ENCODE results near the gene BMP2.

The BMP2 gene

GRCh38 chr20:6765469-6766058 is 1.9 kb upstream of the BMP2 start:
- peak; percentile 34 for DNase-seq (ENCODE audit: low spot score)
- TF ChIP-seq CTCF (IDR thresholded peaks at IDR 0.05; ENCODE audit: borderline replicate concordance, control extremely low read depth, extremely low read depth, insufficient read depth, missing control alignments): peak; percentile 15
- in situ Hi-C loops (cut with MboI; ENCODE audit: low sequenced_read_pairs, unreplicated experiment): no loop called here

- TF ChIP-seq CTCF (IDR thresholded peaks at IDR 0.05; ENCODE audit: borderline replicate concordance, control extremely low read depth, extremely low read depth, insufficient read depth, missing control alignments): no peak
- DNase-seq (ENCODE audit: low spot score): no peak
- in situ Hi-C loops (cut with MboI; ENCODE audit: low sequenced_read_pairs, unreplicated experiment): no loop called here
Observed at GRCh38 chr20:6766433-6766832, 1.1 kb upstream of the BMP2 start.

- TF ChIP-seq CTCF (IDR thresholded peaks at IDR 0.05; ENCODE audit: borderline replicate concordance, control extremely low read depth, extremely low read depth, insufficient read depth, missing control alignments): no peak
- no peak for DNase-seq (ENCODE audit: low spot score)
- in situ Hi-C loops (cut with MboI; ENCODE audit: low sequenced_read_pairs, unreplicated experiment): no loop called here
Observed at GRCh38 chr20:6767126-6767535, 355 bp upstream of the BMP2 start.

- no peak for TF ChIP-seq CTCF (IDR thresholded peaks at IDR 0.05; ENCODE audit: borderline replicate concordance, control extremely low read depth, extremely low read depth, insufficient read depth, missing control alignments)
- in situ Hi-C loops (cut with MboI; ENCODE audit: low sequenced_read_pairs, unreplicated experiment): no loop called here
- DNase-seq (ENCODE audit: low spot score): peak; percentile 22
Observed at GRCh38 chr20:6768228-6769140, 998 bp downstream of the BMP2 start.

- peak; percentile 12 for DNase-seq (ENCODE audit: low spot score)
- in situ Hi-C loops (cut with MboI; ENCODE audit: low sequenced_read_pairs, unreplicated experiment): no loop called here
- TF ChIP-seq CTCF (IDR thresholded peaks at IDR 0.05; ENCODE audit: borderline replicate concordance, control extremely low read depth, extremely low read depth, insufficient read depth, missing control alignments): no peak
Observed at GRCh38 chr20:6769903-6770785, 2.7 kb downstream of the BMP2 start.

- in situ Hi-C loops (cut with MboI; ENCODE audit: low sequenced_read_pairs, unreplicated experiment): no loop called here
- no peak for TF ChIP-seq CTCF (IDR thresholded peaks at IDR 0.05; ENCODE audit: borderline replicate concordance, control extremely low read depth, extremely low read depth, insufficient read depth, missing control alignments)
- DNase-seq (ENCODE audit: low spot score): no peak
Observed at GRCh38 chr20:6770786-6771100, 3.3 kb downstream of the BMP2 start.

Data from GM13976 (cell line).